GM12878 (cell line): ENCODE measurements around the gene DCP1B. TPM values are rescaled to one million over a fixed set of nuclear protein-coding genes. Genes with fewer than 3 reads are reported as not detected.

Experiments used
- ATAC-seq: fragments of 200-7000 bp; cut with Tn5 transposase; 3 replicates; pipeline ENCODE4 v1.9.1; 2020; ENCODE audit warnings: mild to moderate bottlenecking, moderate library complexity
- BruUV-seq: library from RNA; stranded (reverse); fragments of 400-500 nt; replicated peaks from 2 replicates; lab custom pipeline; 2021; lab: Mats Ljungman, UMichigan
- CTCF ChIA-PET: fragments of 300-600 bp; sonication (Branson Sonifier 250); formaldehyde crosslinking; extraction: SDS; loops from one replicate; lab custom pipeline; 2021; ENCODE audit warnings: inconsistent platforms; lab: Yijun Ruan, JAX
- POLR2A ChIA-PET: fragments of 350-600 bp; formaldehyde crosslinking; extraction: SDS; loops from one replicate; lab custom pipeline; 2021; ENCODE audit warnings: inconsistent platforms; lab: Charles Lee
- RAD21 ChIA-PET: fragments of 300-600 bp; sonication (Branson Sonifier 250); formaldehyde crosslinking; loops from one replicate; lab custom pipeline; 2023; ENCODE audit warnings: antibody characterized with exemption; ENCODE audit not compliant: unreplicated experiment; lab: Charles Lee
- SMC1A ChIA-PET: fragments of 300-600 bp; sonication (Branson Sonifier 250); formaldehyde crosslinking; loops from one replicate; lab custom pipeline; 2023; ENCODE audit not compliant: unreplicated experiment, uncharacterized antibody; lab: Charles Lee
- DNase-seq: peaks from one replicate; pipeline ENCODE4 v3.0.0-alpha.2; 2011; ENCODE audit warnings: low read depth, low spot score
- FAIRE-seq: peaks from 3 replicates; lab custom pipeline; 2011; peaks lifted over from hg19 to GRCh38; lab: Jason Lieb, UNC
- H2AFZ ChIP-seq: 2 replicates; pipeline ENCODE4 v1.6.0; 2011; ENCODE audit warnings: low read depth, low read length, control low read depth; ENCODE audit not compliant: control insufficient read depth
- H3K27ac ChIP-seq: 2 replicates; pipeline ENCODE4 v1.5.1; 2011; ENCODE audit warnings: control low read depth; ENCODE audit not compliant: control insufficient read depth, insufficient read depth
- H3K27me3 ChIP-seq, 2 experiments: replicated peaks in 1 of 2; 2 replicates each; pipeline versions ENCODE4 v1.6.0 to v1.6.1; 2011; ENCODE audit warnings: low read length in 1 of 2; ENCODE audit not compliant: control insufficient read depth in 2 of 2, insufficient read depth in 2 of 2
- H3K36me3 ChIP-seq, 2 experiments: 2 replicates each; pipeline ENCODE4 v1.5.1; 2011; ENCODE audit warnings: low read length in 1 of 2; ENCODE audit not compliant: control insufficient read depth in 2 of 2, insufficient read depth in 2 of 2
- H3K4me1 ChIP-seq: 2 replicates; pipeline ENCODE4 v1.6.1; 2011; ENCODE audit warnings: mild to moderate bottlenecking, low read length, moderate library complexity, mixed read lengths; ENCODE audit not compliant: control insufficient read depth, insufficient read depth
- H3K4me2 ChIP-seq: 2 replicates; pipeline ENCODE4 v1.6.0; 2011; ENCODE audit warnings: control low read depth; ENCODE audit not compliant: control insufficient read depth, insufficient read depth
- H3K4me3 ChIP-seq: fragments of 200-600 bp; sonication (generic); 2 replicates; pipeline ENCODE4 v1.5.1; 2016
- H3K79me2 ChIP-seq: 2 replicates; pipeline ENCODE4 v1.6.0; 2011; ENCODE audit warnings: low read length; ENCODE audit not compliant: control insufficient read depth, insufficient read depth
- H3K9ac ChIP-seq: 2 replicates; pipeline ENCODE4 v1.8.0; 2011; ENCODE audit warnings: low read length, control low read depth, mixed read lengths; ENCODE audit not compliant: control insufficient read depth, insufficient read depth
- H3K9me3 ChIP-seq: replicated peaks from 3 replicates; pipeline ENCODE4 v1.5.1; 2011; ENCODE audit warnings: mild to moderate bottlenecking, low read length; ENCODE audit not compliant: control insufficient read depth, insufficient read depth
- H4K20me1 ChIP-seq: 2 replicates; pipeline ENCODE4 v1.6.0; 2011; ENCODE audit not compliant: control insufficient read depth, insufficient read depth
- ATF3 ChIP-seq: IDR thresholded peaks from 2 replicates; pipeline ENCODE4 v1.6.1; 2011; ENCODE audit warnings: low read depth, mild to moderate bottlenecking, low read length, moderate library complexity, borderline replicate concordance; ENCODE audit errors: extremely low read depth
- CREB1 ChIP-seq: IDR thresholded peaks from 2 replicates; pipeline ENCODE4 v1.6.1; 2012; ENCODE audit warnings: low read depth, mild to moderate bottlenecking, inconsistent platforms
- FOS ChIP-seq: IDR thresholded peaks from 3 replicates; pipeline ENCODE4 v1.6.1; 2011; ENCODE audit warnings: borderline replicate concordance; ENCODE audit not compliant: insufficient read length; ENCODE audit errors: extremely low read depth
- HDAC6 ChIP-seq: fragments of 200-600 bp; sonication (generic); IDR thresholded peaks from one replicate; pipeline ENCODE4 v1.8.0; 2017; ENCODE audit warnings: antibody characterized with exemption; ENCODE audit not compliant: unreplicated experiment
- POLR2AphosphoS2 ChIP-seq: IDR thresholded peaks from 2 replicates; pipeline ENCODE4 v1.6.1; 2011; ENCODE audit warnings: low read depth, mild to moderate bottlenecking, low read length, improper control_type of control experiment, moderate library complexity
- RFX5 ChIP-seq: IDR thresholded peaks from 2 replicates; pipeline ENCODE4 v1.6.1; 2011; ENCODE audit warnings: low read depth, low read length, improper control_type of control experiment
- SMAD1 ChIP-seq: fragments of 450-650 bp; IDR thresholded peaks from 2 replicates; pipeline ENCODE4 v1.6.1; 2018; ENCODE audit warnings: mild to moderate bottlenecking, low read depth; ENCODE audit not compliant: partially characterized antibody
- TBL1XR1 ChIP-seq: IDR thresholded peaks from 2 replicates; pipeline ENCODE4 v1.6.1; 2012; ENCODE audit warnings: low read depth, low read length, improper control_type of control experiment
- ZNF274 ChIP-seq: IDR thresholded peaks from one replicate; pipeline ENCODE4 v1.8.0; 2011; ENCODE audit not compliant: insufficient read length, insufficient read depth
- WGBS: methylation state at CpG from one replicate; pipeline ENCODE4 v1.1.6; 2016; ENCODE audit warnings: low lambda C conversion rate; ENCODE audit not compliant: insufficient replicate concordance, insufficient coverage; ENCODE audit errors: missing lambda C conversion rate; 5-methylcytosine and 5-hydroxymethylcytosine counted together
- in situ Hi-C: fragments of 300-500 bp; cut with MboI; formaldehyde crosslinking; loops from 9 replicates; pipeline ENCODE4 v1.14.3; 2018; ENCODE audit warnings: mixed read lengths
- intact Hi-C: fragments of 100-400 bp; cut with micrococcal nuclease; formaldehyde crosslinking; loops from one replicate; pipeline ENCODE4 v1.14.2; 2022; ENCODE audit not compliant: unreplicated experiment
- polyA plus RNA-seq, 11 experiments: library from polyadenylated mRNA; depleted of rRNA in 4 of 11; unstranded in 6 of 11; stranded (reverse) in 5 of 11; fragments of >200 nt; fragmentation: Nextera tagmentation in 4 of 11; fragmentation: Illumina TruSeq in 1 of 11; extraction: Ambion mirVana in 4 of 11; extraction: Trizol in 1 of 11; gene quantifications; 1 replicate in 1 of 11; 2 replicates in 10 of 11; pipeline versions ENCODE4 v1.2.1 to v1.2.3, GENCODE V29; 2011 to 2016; ENCODE audit warnings: inconsistent platforms in 2 of 11, missing spikeins in 2 of 11, low read depth in 1 of 11
- total RNA-seq, 4 experiments: library from RNA; depleted of rRNA in 3 of 4; stranded (reverse); fragments of >200 nt in 3 of 4; fragmentation: Illumina TruSeq in 1 of 4; extraction: Trizol in 1 of 4; gene quantifications; 2 replicates each; pipeline versions ENCODE4 v1.2.1 to v1.2.3, GENCODE V29; 2013 to 2021
- TF ChIP-seq, protein P1 (sequence below): fragments of 450-650 bp; IDR thresholded peaks from 2 replicates; pipeline ENCODE4 v1.6.1; 2017; ENCODE audit warnings: mild to moderate bottlenecking

The DCP1B gene
- total and polyA plus RNA-seq, 10 of the 15 experiments (the other 5 are each of a cell fraction or from before 2014, with no cell fraction given), result 1.3 to 23.4 (median 15.3) TPM

DNA sequence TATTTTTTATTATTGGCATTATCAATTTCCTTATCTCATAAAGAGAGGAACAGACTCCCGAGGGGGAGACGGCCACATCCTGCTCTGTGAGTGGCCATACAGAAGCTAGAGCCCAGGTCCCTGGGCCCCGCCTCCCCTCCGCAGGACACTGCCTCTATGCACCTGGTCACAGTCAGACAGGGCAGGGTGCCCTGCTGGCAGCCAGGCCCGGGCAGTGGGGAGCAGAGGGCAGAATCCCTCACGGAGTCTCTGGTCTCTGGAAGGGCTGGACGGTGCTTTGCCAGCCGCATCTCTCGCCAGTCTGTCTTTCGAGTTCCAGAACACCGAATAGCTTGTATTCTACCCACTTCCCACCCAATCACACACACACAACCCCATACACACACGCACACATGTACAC lies 69.4 kb downstream of the DCP1B start:
- Histone ChIP-seq H3K9ac (no peak overlapping the region), H3K4me3 (no peak overlapping the region), H4K20me1 (no peaks in the 10 kb centered on the region), H3K27me3 (no peaks in the 10 kb centered on the region; a peak in 1 of 4 replicates)
- intact Hi-C loops, result no loop called here
- POLR2A ChIA-PET, result no interaction called here
- DNase-seq, result no peak
- no peak for TF ChIP-seq RFX5
- no peak for TF ChIP-seq FOS
- TF ChIP-seq ZNF274, result no peak
- no peak for TF ChIP-seq CREB1
- TF ChIP-seq POLR2AphosphoS2, result no peak
- no peak for TF ChIP-seq TBL1XR1
- TF ChIP-seq SMAD1, result no peak
- TF ChIP-seq, protein P1, sequence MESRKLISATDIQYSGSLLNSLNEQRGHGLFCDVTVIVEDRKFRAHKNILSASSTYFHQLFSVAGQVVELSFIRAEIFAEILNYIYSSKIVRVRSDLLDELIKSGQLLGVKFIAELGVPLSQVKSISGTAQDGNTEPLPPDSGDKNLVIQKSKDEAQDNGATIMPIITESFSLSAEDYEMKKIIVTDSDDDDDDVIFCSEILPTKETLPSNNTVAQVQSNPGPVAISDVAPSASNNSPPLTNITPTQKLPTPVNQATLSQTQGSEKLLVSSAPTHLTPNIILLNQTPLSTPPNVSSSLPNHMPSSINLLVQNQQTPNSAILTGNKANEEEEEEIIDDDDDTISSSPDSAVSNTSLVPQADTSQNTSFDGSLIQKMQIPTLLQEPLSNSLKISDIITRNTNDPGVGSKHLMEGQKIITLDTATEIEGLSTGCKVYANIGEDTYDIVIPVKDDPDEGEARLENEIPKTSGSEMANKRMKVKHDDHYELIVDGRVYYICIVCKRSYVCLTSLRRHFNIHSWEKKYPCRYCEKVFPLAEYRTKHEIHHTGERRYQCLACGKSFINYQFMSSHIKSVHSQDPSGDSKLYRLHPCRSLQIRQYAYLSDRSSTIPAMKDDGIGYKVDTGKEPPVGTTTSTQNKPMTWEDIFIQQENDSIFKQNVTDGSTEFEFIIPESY, result no peak
- TF ChIP-seq HDAC6, result no peak
- TF ChIP-seq ATF3, result no peak
- TF ChIP-seq, all 136 proteins: peak for 0
- RAD21 ChIA-PET, result no interaction called here
- no peaks in the 10 kb centered on the region; a peak in 2 of 4 replicates for H3K36me3 ChIP-seq
- FAIRE-seq (no peak), ATAC-seq (no peak)
- H3K27ac ChIP-seq, result no peak overlapping the region
- no peak overlapping the region for H3K4me2 ChIP-seq
- no peaks in the 10 kb centered on the region for H3K9me3 ChIP-seq
- H3K79me2 ChIP-seq, result no peaks in the 10 kb centered on the region
- no TSS peak for BruUV-seq
- SMC1A ChIA-PET, result interaction anchor here (0.5 to 1.0 kb wide), 2 partner anchors 133 to 1442 kb away, joined by 3 read pairs; no protein-coding TSS in a partner anchor
- CTCF ChIA-PET, result interaction anchor here (0.6 to 1.4 kb wide), 3 partner anchors 8 to 903 kb away, joined by 3 read pairs; no protein-coding TSS in a partner anchor
- in situ Hi-C loops, result loop anchor here (5.0 kb wide), 2 partner anchors 143 to 288 kb away; no protein-coding TSS in a partner anchor
- H3K4me1 ChIP-seq, result peaks cover 18% of the 10 kb centered on the region
- 92% methylated on average over 12 of the region's 12 CpGs for WGBS
- H2AFZ ChIP-seq, result no peak overlapping the region
